Ovary (tissue), 3 donors: ENCODE data around the gene CEP97.

Source experiments
- EP300 ChIP-seq: sonication (generic); formaldehyde crosslinking; IDR thresholded peaks from one replicate; pipeline ENCODE4 v1.6.1; 2017; ENCODE audit warnings: antibody characterized with exemption
- POLR2A ChIP-seq: fragments of 450-650 bp; IDR thresholded peaks from one replicate; pipeline ENCODE4 v1.6.1; 2017; ENCODE audit warnings: antibody characterized with exemption, mild to moderate bottlenecking, moderate library complexity
- TF ChIP-seq, protein P1 (sequence below), 3 donors: fragments of 450-650 bp in 2 of 3; fragments of 200-600 bp in 1 of 3; IDR thresholded peaks; one replicate each; pipeline versions ENCODE4 v1.5.1 to v1.8.0; 2016 to 2022; ENCODE audit warnings: antibody characterized with exemption in 3 of 3, mild to moderate bottlenecking in 1 of 3
- donor health status: DM: no; HTN: no; CAD: no.

DNA sequence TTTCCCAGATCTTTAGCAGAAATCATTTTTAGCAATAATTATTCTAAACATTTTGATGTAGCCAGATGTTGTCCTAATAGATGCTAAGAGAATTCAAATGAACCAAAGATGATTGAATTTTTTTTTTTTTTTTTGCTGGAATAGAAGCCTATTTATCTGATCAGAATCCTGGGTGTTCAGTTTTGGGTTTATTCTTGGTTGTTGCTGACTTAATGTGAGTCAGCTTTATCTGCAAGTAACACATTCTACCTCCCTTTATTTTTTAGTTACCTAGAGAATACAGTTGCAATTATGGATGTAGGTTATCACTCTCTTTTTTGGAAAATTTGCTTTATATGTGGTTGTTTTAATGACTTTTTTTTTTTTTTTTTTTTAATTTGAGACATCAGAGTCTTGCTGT is 6.4 kb downstream of the CEP97 start:
- TF ChIP-seq, protein P1, sequence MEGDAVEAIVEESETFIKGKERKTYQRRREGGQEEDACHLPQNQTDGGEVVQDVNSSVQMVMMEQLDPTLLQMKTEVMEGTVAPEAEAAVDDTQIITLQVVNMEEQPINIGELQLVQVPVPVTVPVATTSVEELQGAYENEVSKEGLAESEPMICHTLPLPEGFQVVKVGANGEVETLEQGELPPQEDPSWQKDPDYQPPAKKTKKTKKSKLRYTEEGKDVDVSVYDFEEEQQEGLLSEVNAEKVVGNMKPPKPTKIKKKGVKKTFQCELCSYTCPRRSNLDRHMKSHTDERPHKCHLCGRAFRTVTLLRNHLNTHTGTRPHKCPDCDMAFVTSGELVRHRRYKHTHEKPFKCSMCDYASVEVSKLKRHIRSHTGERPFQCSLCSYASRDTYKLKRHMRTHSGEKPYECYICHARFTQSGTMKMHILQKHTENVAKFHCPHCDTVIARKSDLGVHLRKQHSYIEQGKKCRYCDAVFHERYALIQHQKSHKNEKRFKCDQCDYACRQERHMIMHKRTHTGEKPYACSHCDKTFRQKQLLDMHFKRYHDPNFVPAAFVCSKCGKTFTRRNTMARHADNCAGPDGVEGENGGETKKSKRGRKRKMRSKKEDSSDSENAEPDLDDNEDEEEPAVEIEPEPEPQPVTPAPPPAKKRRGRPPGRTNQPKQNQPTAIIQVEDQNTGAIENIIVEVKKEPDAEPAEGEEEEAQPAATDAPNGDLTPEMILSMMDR (IDR thresholded peaks at IDR 0.05) = no peak
- TF ChIP-seq POLR2A (no peak), EP300 (no peak)
